ENCODE results near the gene SYNE2.

The SYNE2 gene

DNA sequence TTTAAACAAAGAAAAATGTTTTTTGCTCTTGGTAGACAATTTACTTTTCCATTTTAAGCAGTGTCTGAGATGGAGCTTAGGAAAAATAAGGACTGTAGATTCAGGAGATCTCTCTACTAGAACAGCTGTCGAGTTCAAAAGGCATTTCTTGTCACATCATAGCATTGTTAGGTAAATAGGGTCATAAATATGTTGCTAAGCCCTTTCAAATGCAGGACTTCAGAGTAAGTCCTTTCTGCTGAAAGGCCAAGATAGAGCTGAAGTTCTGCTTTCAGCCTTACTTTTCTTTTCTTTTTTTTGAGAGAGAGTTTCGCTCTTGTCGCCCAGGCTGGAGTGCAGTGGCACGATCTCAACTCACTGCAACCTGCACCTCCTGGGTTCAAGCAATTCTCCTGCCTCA is 98.2 kb downstream of the SYNE2 start:
- H3K4me3 ChIP-seq (ENCODE audit: low read length), result no peak overlapping the region
- H3K4me1 ChIP-seq (ENCODE audit: control insufficient read depth, insufficient read depth, low read length), result no peaks in the 10 kb centered on the region
- no peak overlapping the region for H3K9ac ChIP-seq (ENCODE audit: low read length)
- no peaks in the 10 kb centered on the region for H3K27me3 ChIP-seq (ENCODE audit: control insufficient read depth, insufficient read depth, low read length)
- no peaks in the 10 kb centered on the region for H3K36me3 ChIP-seq (ENCODE audit: control insufficient read depth, insufficient read depth, low read length)
- H3K9me3 ChIP-seq (ENCODE audit: control insufficient read depth, low read length), result no peaks in the 10 kb centered on the region

DNA sequence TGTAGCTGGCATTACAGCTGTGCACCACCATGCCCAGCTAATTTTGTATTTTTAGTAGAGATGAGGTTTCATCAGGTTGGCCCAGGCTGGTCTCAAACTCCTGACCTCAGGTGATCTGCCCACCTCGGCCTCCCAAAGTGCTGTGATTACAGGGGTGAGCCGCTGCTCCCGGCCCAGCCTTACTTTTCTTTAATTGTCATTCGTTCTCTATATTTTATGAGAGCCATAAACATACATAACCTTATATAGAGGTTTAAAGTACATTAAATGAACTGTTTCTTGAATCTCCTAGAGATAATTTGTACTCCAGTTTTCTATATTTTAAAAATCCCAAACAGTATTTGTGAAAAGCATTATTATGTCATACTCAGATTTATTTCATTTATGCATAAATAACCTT is 98.6 kb downstream of the SYNE2 start:
- no peaks in the 10 kb centered on the region for H3K36me3 ChIP-seq (ENCODE audit: control insufficient read depth, insufficient read depth, low read length)
- H3K4me3 ChIP-seq (ENCODE audit: low read length), result no peak overlapping the region
- H3K4me1 ChIP-seq (ENCODE audit: control insufficient read depth, insufficient read depth, low read length), result no peaks in the 10 kb centered on the region
- no peaks in the 10 kb centered on the region for H3K9me3 ChIP-seq (ENCODE audit: control insufficient read depth, low read length)
- no peak overlapping the region for H3K9ac ChIP-seq (ENCODE audit: low read length)
- no peaks in the 10 kb centered on the region for H3K27me3 ChIP-seq (ENCODE audit: control insufficient read depth, insufficient read depth, low read length)

DNA sequence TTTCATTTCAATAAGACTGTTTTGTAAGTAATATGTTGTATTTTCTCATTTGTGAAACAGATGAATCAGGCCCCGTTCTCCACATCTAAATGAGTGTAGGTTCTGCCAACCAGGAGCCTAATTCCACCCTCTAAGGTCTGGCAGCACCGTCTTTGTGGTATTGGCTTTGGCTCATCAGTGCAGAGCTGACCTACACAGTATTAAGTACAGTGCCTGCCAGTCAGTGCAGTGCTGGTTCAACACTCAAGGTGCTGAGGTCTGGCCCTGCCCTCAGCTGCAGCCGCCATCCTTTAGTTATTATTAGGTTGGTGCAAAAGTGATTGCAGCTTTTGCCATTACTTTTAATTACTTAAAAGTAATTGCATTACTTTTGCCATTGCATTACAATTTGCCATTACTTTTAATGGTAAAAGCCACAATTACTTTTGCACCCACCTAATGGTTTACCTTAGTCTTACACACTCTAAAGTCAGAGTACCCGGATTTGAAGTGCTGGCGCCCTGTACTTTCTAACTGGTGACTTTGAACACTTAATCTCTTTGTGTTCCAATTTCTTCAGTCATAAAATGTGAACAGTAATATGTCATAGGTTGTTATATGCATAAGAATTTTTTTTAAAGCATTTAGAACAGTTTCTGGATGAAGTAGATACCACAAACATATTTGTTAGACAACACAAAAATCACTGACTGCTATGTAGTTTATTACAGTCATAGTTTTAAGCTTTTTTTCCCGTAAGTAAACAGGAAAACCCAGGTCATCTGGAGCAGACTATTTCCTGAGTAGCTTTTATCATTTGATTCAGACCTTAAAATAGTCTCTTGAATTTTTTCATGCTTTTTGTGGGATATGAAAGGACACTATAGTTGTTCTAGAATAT is 99.5 kb downstream of the SYNE2 start:
- Histone ChIP-seq H3K9ac (ENCODE audit: low read length) (no peak overlapping the region), H3K9me3 (ENCODE audit: control insufficient read depth, low read length) (no peaks in the 10 kb centered on the region), H3K27me3 (ENCODE audit: control insufficient read depth, insufficient read depth, low read length) (no peaks in the 10 kb centered on the region), H3K4me3 (ENCODE audit: low read length) (no peak overlapping the region), H3K36me3 (ENCODE audit: control insufficient read depth, insufficient read depth, low read length) (no peaks in the 10 kb centered on the region), H3K4me1 (ENCODE audit: control insufficient read depth, insufficient read depth, low read length) (no peaks in the 10 kb centered on the region)

DNA sequence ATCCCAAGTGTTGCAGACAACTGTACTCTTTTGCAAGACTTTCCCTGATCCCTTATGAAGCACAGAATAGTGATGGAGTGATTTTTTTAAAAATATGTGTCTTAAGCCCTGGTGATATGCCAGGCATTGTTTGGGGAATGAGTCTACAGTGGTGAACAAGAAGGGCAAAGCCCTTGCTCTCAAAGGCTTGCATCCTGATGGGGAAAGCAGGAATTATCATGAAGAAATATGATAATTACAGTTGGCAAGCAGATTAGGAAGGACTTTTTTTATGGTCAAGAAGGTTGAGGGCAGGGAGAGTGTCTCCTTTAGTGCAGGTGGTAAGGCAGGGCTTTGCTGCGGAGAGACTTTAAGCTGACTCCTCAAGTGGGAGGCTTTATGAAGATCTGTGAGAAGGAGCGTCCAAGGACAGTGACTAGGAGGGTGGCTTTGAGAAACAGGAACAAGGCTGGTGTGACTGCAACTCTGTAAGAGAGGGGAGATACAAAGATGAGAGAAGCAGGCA is 100.2 kb downstream of the SYNE2 start:
- H3K36me3 ChIP-seq (ENCODE audit: control insufficient read depth, insufficient read depth, low read length), result no peaks in the 10 kb centered on the region
- H3K4me3 ChIP-seq (ENCODE audit: low read length), result no peak overlapping the region
- no peaks in the 10 kb centered on the region for H3K9me3 ChIP-seq (ENCODE audit: control insufficient read depth, low read length)
- H3K4me1 ChIP-seq (ENCODE audit: control insufficient read depth, insufficient read depth, low read length), result no peaks in the 10 kb centered on the region
- no peaks in the 10 kb centered on the region for H3K27me3 ChIP-seq (ENCODE audit: control insufficient read depth, insufficient read depth, low read length)
- no peak overlapping the region for H3K9ac ChIP-seq (ENCODE audit: low read length)

DNA sequence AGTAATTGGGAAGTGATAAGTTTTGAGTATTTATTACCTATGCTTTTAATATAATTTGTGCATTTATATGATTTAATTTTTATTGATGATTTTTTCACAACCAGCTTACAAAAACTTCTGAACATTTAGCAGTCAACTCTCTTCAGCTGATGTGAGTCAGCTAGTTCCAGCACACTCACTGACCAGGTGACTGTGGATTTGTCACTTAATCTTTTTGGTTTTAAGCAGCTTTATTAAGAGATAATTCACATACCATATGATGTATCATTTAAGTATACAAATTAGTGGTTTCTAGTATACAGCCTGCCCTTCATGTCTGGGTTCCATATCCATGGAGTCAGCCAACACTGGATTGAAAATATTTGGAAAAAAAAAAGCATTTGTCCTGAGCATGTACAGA is 103.5 kb downstream of the SYNE2 start:
- Histone ChIP-seq H3K27me3 (ENCODE audit: control insufficient read depth, insufficient read depth, low read length) (no peaks in the 10 kb centered on the region), H3K4me3 (ENCODE audit: low read length) (no peak overlapping the region), H3K9ac (ENCODE audit: low read length) (no peak overlapping the region), H3K9me3 (ENCODE audit: control insufficient read depth, low read length) (no peaks in the 10 kb centered on the region), H3K4me1 (ENCODE audit: control insufficient read depth, insufficient read depth, low read length) (no peaks in the 10 kb centered on the region), H3K36me3 (ENCODE audit: control insufficient read depth, insufficient read depth, low read length) (no peaks in the 10 kb centered on the region)

DNA sequence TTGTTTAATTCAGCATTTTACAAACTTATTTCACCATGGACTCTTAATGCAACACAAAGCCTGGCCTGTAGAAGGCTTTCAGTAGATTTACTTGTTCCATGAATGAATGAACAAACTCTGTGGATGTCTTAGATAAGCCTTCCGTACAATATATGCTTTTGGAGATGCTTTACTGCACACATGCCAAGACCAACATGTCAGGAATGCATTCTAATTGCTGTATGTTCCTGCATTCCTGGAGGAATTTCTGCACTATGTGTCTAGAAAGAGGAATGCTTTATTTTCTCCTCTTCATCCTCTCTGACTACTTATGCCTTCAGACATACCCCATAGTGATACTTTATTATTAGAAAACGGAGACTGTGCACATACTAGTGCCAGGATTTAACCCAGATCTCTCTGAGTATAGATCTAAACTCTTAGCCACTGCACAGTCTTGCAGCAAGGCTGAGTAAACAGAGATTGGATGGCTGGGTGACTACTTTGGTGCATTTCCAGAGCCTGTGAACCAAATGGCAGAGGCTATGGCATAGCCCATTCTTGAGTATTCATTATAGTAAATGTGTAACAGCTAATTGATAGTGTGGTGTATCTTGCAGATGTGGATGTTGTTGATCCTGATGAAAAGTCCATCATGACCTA is 108.2 kb downstream of the SYNE2 start:
- Histone ChIP-seq H3K9me3 (ENCODE audit: control insufficient read depth, low read length) (no peaks in the 10 kb centered on the region), H3K27me3 (ENCODE audit: control insufficient read depth, insufficient read depth, low read length) (no peaks in the 10 kb centered on the region), H3K36me3 (ENCODE audit: control insufficient read depth, insufficient read depth, low read length) (no peaks in the 10 kb centered on the region), H3K4me1 (ENCODE audit: control insufficient read depth, insufficient read depth, low read length) (peaks cover 9% of the 10 kb centered on the region), H3K4me3 (ENCODE audit: low read length) (no peak overlapping the region), H3K9ac (ENCODE audit: low read length) (no peak overlapping the region)

DNA sequence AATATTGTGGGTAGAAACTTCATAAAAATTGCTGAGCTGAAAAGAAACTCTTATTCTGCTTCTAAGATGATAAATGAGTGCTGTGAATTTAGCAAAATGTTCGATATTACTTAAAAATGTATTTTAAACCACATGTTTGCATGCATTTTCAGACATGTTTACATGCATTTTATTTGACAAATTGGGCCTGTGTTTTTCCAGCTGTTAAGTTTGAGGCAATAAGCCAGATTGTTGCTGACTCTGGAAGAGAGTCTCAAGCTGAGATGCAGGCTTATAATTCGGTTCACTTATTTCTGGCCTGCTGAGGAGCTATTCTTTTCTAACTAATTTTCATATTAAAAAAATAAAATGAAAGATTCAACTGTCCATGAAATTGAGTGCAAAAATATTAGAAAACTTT is 110.1 kb downstream of the SYNE2 start:
- Histone ChIP-seq H3K4me1 (ENCODE audit: control insufficient read depth, insufficient read depth, low read length) (peaks cover 9% of the 10 kb centered on the region), H3K9ac (ENCODE audit: low read length) (no peak overlapping the region), H3K27me3 (ENCODE audit: control insufficient read depth, insufficient read depth, low read length) (no peaks in the 10 kb centered on the region), H3K36me3 (ENCODE audit: control insufficient read depth, insufficient read depth, low read length) (no peaks in the 10 kb centered on the region), H3K9me3 (ENCODE audit: control insufficient read depth, low read length) (no peaks in the 10 kb centered on the region), H3K4me3 (ENCODE audit: low read length) (no peak overlapping the region)

DNA sequence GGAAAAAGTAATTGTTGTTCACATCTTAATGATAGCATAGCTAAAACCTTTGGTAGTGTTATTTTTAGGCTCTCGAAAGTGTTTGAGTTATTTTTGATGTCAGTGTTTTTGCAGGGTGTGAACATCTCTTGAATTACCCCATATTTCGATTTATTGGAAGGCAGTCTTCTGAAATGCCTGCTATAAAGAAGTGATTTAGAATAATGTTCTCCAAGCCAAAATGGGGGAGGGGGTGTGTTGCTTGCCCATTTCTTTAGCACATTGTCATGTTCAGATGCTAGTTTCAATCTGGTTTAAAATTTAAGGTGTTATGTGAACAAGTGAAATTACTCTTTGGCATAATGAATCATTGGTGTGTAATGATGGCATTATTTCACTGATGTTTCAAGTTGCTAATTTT is 110.6 kb downstream of the SYNE2 start:
- no peaks in the 10 kb centered on the region for H3K27me3 ChIP-seq (ENCODE audit: control insufficient read depth, insufficient read depth, low read length)
- H3K4me3 ChIP-seq (ENCODE audit: low read length), result no peak overlapping the region
- no peaks in the 10 kb centered on the region for H3K36me3 ChIP-seq (ENCODE audit: control insufficient read depth, insufficient read depth, low read length)
- H3K4me1 ChIP-seq (ENCODE audit: control insufficient read depth, insufficient read depth, low read length), result peaks cover 9% of the 10 kb centered on the region
- no peaks in the 10 kb centered on the region for H3K9me3 ChIP-seq (ENCODE audit: control insufficient read depth, low read length)
- H3K9ac ChIP-seq (ENCODE audit: low read length), result no peak overlapping the region

DNA sequence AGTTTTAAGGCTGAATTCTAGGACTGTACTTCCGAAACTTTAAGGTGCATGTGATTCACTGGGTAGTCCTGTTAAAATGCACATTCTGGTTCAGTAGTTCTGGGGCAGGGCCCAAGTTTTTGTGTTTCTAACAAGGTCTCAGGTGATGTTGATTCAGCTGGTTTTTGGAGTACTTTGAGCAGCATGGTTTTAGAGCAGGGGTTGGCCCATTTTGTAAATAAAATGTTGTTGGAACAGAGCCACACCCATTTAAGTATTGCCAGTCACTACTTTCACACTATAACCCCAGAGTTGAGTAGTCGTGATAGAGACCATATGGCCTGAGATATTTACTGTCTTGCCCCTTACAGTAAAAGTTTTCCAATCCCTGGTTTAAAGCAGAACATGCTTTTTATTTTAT is 111.3 kb downstream of the SYNE2 start:
- H3K9me3 ChIP-seq (ENCODE audit: control insufficient read depth, low read length), result no peaks in the 10 kb centered on the region
- no peak overlapping the region for H3K4me3 ChIP-seq (ENCODE audit: low read length)
- no peak overlapping the region for H3K9ac ChIP-seq (ENCODE audit: low read length)
- peaks cover 9% of the 10 kb centered on the region for H3K4me1 ChIP-seq (ENCODE audit: control insufficient read depth, insufficient read depth, low read length)
- H3K36me3 ChIP-seq (ENCODE audit: control insufficient read depth, insufficient read depth, low read length), result no peaks in the 10 kb centered on the region
- H3K27me3 ChIP-seq (ENCODE audit: control insufficient read depth, insufficient read depth, low read length), result no peaks in the 10 kb centered on the region

DNA sequence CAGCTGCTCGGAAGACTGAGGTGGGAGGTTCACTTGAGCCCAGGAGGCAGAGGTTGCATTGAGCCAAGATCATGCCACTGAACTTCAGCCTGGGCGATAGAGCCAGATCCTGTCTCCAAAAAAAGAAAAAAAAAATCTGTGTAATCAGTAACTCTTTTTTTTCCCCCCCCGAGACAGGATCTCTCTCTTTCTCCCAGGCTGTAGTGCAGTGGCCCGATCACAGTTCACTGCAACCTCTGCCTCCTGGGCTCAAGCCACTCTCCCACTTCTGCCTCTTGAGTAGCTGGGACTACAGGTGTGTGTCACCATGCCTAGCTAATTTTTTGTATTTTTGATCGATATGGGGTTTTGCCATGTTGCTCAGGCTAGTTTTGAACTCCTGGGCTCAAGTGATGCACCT is 113.6 kb downstream of the SYNE2 start:
- Histone ChIP-seq H3K9me3 (ENCODE audit: control insufficient read depth, low read length) (no peaks in the 10 kb centered on the region), H3K4me3 (ENCODE audit: low read length) (no peak overlapping the region), H3K36me3 (ENCODE audit: control insufficient read depth, insufficient read depth, low read length) (no peaks in the 10 kb centered on the region)

DNA sequence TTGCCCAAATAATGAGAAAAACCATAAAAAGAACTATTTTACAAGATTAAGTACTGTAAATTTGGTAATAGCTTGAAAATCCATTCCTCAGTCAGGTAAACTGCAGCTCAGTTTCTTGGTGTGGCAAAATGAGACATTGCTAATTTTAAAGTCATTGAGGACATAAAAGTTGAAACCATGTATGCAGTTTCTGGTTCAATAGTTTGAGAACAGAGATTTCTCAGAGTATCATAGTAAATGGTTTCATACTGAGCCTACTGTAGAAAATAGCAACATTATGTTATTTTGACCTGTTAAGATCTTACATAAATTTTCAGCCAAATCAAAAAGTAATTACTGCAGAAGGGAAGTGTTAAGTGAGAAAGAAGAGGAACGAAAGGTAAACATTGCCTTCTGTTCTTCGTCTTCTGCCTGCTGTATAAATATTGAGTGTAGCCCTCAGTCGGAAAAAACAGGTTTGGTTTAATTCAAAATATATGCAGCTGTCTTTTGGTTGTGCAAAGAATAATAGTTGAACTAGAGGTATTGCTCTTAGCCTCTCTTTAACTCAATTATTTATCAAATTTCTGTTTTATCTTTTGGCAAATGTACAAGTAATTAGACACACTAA is 119.6 kb downstream of the SYNE2 start:
- Histone ChIP-seq H3K9me3 (ENCODE audit: control insufficient read depth, low read length) (no peaks in the 10 kb centered on the region), H3K36me3 (ENCODE audit: control insufficient read depth, insufficient read depth, low read length) (no peaks in the 10 kb centered on the region), H3K4me1 (ENCODE audit: control insufficient read depth, insufficient read depth, low read length) (no peaks in the 10 kb centered on the region), H3K4me3 (ENCODE audit: low read length) (no peak overlapping the region), H3K27me3 (ENCODE audit: control insufficient read depth, insufficient read depth, low read length) (no peaks in the 10 kb centered on the region), H3K9ac (ENCODE audit: low read length) (no peak overlapping the region)

More for the DNA sequence above, 113.6 kb downstream of the SYNE2 start:
- H3K27me3 ChIP-seq (ENCODE audit: control insufficient read depth, insufficient read depth, low read length), result no peaks in the 10 kb centered on the region
- H3K9ac ChIP-seq (ENCODE audit: low read length), result no peak overlapping the region
- H3K4me1 ChIP-seq (ENCODE audit: control insufficient read depth, insufficient read depth, low read length), result peaks cover 9% of the 10 kb centered on the region

DNA sequence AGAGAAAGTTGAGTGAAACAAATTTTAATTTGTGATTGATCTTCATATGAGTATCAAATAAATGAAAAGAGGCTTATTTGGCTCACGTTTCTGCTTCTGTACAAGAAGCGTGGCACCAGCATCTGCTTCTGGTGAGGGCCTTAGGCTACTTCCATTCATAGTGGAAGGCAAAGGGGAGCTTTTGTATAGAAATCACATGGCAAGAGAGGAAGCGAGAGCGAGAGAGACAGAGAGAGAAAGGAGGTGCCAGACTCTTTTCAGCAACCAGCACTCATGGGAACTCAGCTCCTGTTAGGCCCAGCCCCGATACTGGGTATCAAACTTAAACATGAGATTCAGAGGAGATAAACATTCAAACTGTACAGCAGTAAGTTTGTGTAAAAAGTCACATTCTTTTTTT is 121.4 kb downstream of the SYNE2 start:
- no peak overlapping the region for H3K9ac ChIP-seq (ENCODE audit: low read length)
- no peaks in the 10 kb centered on the region for H3K4me1 ChIP-seq (ENCODE audit: control insufficient read depth, insufficient read depth, low read length)
- H3K4me3 ChIP-seq (ENCODE audit: low read length), result no peak overlapping the region
- H3K9me3 ChIP-seq (ENCODE audit: control insufficient read depth, low read length), result no peaks in the 10 kb centered on the region
- no peaks in the 10 kb centered on the region for H3K36me3 ChIP-seq (ENCODE audit: control insufficient read depth, insufficient read depth, low read length)
- no peaks in the 10 kb centered on the region for H3K27me3 ChIP-seq (ENCODE audit: control insufficient read depth, insufficient read depth, low read length)
